Gastroesophageal sphincter (tissue), 3 donors: ENCODE results near the gene STUM.

Experiments used
- CTCF ChIP-seq, 4 experiments: fragments of 200-600 bp in 2 of 4; fragments of 450-650 bp in 2 of 4; sonication (generic) in 1 of 4; IDR thresholded peaks; one replicate each; pipeline ENCODE4 v1.5.1; 2017 to 2019; ENCODE audit warnings: antibody characterized with exemption in 4 of 4, mild to moderate bottlenecking in 2 of 4, moderate library complexity in 2 of 4
- EP300 ChIP-seq: sonication (generic); formaldehyde crosslinking; IDR thresholded peaks from one replicate; pipeline ENCODE4 v1.6.1; 2017; ENCODE audit warnings: antibody characterized with exemption, mild to moderate bottlenecking
- POLR2A ChIP-seq, 2 donors: fragments of 450-650 bp; IDR thresholded peaks; one replicate each; pipeline ENCODE4 v1.6.1; 2017; ENCODE audit warnings: antibody characterized with exemption in 2 of 2, mild to moderate bottlenecking in 2 of 2, moderate library complexity in 1 of 2
- POLR2AphosphoS5 ChIP-seq: sonication (generic); formaldehyde crosslinking; IDR thresholded peaks from one replicate; pipeline ENCODE4 v1.6.1; 2017; ENCODE audit warnings: antibody characterized with exemption

DNA sequence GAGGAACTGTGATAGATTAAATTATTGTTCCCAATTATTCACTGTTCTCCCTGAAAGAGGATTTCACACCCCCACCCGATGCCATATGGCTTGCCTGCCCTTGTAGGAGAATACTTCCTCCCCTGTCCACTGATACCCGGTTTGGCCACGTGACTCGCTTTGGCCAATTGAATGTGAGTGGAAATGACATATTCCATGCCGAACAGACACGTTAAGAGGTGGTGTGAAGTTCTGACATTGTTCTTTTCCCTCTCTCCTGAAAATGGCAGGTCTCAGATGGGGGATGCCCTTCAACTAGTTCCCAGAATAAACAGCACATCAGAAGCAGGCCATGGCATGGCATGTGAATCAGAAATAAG, 5.3 kb downstream of the STUM start:
- TF ChIP-seq CTCF (IDR thresholded peaks at IDR 0.05), result no peak
- no peak for TF ChIP-seq POLR2A (IDR thresholded peaks at IDR 0.05)
- TF ChIP-seq POLR2AphosphoS5, result no peak
- TF ChIP-seq EP300, result no peak
